Neural progenitor cell (in vitro differentiated cells): ENCODE data around the gene TEX35.

Source experiments
- CTCF ChIP-seq: fragments of 200-600 bp; sonication (generic); IDR thresholded peaks from 2 replicates; pipeline ENCODE4 v1.5.1; 2017; ENCODE audit warnings: antibody characterized with exemption, mild to moderate bottlenecking
- EZH2 ChIP-seq: fragments of 200-600 bp; sonication (generic); IDR thresholded peaks from 2 replicates; pipeline ENCODE4 v1.6.1; 2017; ENCODE audit warnings: antibody characterized with exemption, mild to moderate bottlenecking, moderate library complexity
- EZH2phosphoT487 ChIP-seq: fragments of 200-600 bp; sonication (generic); IDR thresholded peaks from 2 replicates; pipeline ENCODE4 v1.6.1; 2017; ENCODE audit warnings: antibody characterized with exemption

GRCh38 chr1:178531887-178532286, 19.0 kb downstream of the TEX35 start:
- TF ChIP-seq EZH2: no peak
- no peak for TF ChIP-seq CTCF
- no peak for TF ChIP-seq EZH2phosphoT487
